ENCODE measurements around the gene ELAVL4.

Gene ELAVL4

DNA sequence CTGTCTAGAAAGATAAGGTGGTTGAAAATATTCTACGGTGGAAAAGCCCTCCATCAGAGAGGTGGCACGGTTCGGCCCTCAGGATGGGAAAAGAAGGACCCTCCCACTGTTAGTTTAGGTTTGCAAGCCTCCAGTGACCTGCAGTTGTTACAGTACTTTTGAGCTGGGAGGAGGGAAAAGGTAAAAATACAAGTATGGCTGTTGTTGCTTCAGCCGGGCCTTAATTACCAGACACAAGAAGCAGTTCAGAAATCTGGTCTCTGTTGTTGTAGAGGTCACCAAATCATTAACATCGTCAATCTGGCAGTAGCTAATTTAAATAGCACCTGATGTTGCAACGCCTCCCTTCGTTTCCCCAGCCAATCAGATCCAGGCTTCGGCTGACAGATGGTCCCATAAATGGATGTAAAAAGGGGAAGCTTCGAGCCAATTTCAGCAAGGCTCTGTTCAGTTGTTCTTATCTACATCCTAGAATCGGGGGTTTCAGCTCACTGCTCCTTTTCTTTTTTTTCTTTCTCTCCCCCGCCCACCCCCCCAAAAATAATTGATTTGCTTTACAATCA lies at the start of gene ELAVL4:
Gene ELAVL4 (plus strand): TSS at position 424 of the 563 bp plus-strand sequence. CDS start 270 bp downstream, outside the sequence.
- DNase-seq (ENCODE audit: low read depth in 3 of 3, low spot score in 1 of 3): no peak

DNA sequence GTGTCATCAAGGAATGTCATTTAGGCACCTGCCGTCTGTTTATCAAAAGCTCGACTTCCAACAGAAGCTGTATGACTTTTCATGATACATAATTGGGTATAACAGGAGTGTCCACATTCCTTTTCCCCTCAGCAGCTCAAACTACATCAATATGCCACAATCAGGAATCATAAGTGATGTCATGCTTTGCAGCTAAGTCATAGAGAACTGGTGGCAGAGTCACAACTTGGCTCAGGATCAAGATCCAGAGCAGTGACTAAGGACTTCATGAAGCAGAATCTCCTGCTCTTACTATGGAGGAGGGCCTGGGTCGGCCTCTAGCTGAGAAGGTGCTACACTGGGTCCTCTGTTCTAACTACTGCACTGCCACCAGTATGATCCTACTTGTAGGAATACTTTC lies 48.4 kb upstream of the ELAVL4 start:
- no peak for DNase-seq (ENCODE audit: low read depth in 3 of 3, low spot score in 1 of 3)

- no peak for DNase-seq (ENCODE audit: low read depth in 3 of 3, low spot score in 1 of 3)
Observed at GRCh38 chr1:50066806-50067205, 41.9 kb upstream of the ELAVL4 start.

DNA sequence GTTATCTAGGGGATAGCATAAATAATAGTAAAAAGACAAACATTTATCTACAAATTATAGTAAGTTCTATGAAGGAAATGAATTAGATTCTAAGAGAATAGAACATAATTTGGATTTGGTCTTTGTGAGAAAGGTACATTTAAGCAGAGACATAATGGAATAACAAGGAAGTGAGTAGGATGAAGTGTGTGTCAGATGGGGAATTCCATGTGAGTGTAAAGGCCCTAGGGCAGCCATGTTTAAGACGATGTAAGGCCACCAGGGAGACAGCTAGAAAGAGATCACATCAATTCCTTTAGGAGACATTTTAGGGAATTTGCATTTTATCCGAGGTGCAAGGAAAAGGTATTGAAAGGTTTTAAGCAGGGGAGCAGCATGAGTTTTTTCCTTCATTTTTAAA lies 33.8 kb upstream of the ELAVL4 start:
- no peak for DNase-seq (ENCODE audit: low read depth in 3 of 3, low spot score in 1 of 3)

DNA sequence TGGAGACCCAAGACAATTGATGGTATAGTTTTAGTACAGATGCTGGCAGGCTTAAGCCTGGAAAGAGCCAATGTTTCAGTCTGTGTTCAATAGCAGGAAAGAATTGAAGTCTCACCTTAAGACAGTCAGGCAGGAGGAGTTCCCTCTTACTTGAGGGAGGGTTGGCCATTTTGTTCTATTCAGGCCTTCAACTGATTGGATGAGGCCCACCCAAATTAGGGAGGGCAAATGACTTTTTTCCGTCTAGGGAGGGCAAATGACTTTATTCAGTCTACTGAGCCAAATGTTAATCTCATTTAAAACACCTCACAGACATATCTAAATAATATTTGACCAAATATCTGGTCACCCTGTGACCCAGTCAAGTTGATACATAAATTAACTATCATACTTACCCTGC lies 31.4 kb upstream of the ELAVL4 start:
- DNase-seq (ENCODE audit: low read depth in 3 of 3, low spot score in 1 of 3): no peak

GRCh38 chr1:50080904-50081586 lies 27.7 kb upstream of the ELAVL4 start:
- DNase-seq (ENCODE audit: low read depth in 3 of 3, low spot score in 1 of 3): no peak

DNA sequence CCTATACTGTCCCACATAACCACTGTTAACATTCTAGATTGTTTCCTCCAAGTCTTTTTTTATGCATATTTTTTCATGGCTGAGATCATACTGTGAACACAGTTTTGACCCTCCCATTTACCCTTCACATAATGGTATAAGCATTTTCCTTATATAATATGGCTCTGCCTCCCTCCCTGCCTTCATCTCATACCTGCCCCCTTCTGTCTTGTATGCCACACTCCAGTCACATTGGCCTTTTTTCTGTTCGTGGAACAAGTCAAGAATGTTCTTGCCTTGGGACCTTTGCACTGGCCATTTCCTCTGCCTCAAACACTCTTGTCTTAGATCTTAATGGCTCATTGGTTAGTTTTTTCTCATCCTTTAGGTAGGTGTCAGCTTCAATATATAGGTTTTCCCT lies 24.3 kb upstream of the ELAVL4 start:
- no peak for DNase-seq (ENCODE audit: low read depth in 3 of 3, low spot score in 1 of 3)

GRCh38 chr1:50091068-50091467 lies 17.7 kb upstream of the ELAVL4 start:
- DNase-seq (ENCODE audit: low read depth in 3 of 3, low spot score in 1 of 3): no peak

DNA sequence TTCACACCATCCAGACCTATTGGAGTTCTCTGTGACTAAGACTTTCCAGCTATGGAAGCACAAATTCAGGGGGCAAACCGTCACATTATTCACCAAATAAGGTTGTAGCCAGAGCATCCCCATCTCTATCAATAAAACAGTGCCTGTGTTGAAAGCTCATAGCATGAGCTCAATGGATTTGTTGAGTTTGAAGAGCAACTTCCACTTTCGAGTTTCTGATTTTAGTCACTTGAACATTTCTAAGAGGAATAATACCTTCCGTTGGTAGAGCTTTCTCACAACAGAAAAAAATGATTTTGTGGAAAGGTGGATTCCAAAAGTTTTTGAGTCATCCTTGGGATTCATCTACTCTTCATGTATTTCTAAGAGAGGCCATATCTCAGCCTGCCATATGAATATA lies 13.0 kb upstream of the ELAVL4 start:
- no peak for DNase-seq (ENCODE audit: low read depth in 3 of 3, low spot score in 1 of 3)

DNA sequence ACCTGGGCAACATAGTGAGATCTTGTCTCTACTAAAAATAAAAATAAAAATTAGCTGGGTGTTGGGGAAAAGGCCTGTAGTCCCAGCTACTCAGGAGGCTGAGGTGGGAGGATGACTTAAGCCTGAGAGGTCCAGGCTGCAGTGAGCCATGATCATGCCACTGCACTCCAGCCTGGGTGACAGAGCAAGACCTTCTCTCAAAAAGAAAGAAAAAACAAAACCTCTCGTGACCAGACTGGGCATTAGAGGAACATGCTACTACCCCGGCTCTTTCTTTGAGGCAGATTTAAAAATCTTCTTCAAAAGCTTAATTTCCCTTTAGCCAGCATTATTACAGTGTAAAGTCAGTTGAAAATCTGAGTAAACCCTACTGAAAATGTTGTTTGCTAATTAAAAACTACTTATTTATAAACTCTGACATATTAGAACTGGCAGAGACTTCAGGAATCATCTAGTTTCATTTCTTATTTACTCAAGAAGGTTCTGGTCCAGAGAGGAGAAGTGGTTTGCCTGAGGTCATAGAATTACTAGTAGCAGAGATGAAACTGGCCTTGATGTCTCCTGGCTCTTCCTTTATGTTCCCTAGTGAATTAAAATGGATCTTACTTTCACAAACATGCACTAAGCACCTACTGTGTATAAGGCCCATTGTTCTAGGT lies 11.6 kb upstream of the ELAVL4 start:
- no peak for DNase-seq (ENCODE audit: low read depth in 3 of 3, low spot score in 1 of 3)

GRCh38 chr1:50097791-50098190 lies 10.9 kb upstream of the ELAVL4 start:
- no peak for DNase-seq (ENCODE audit: low read depth in 3 of 3, low spot score in 1 of 3)

GRCh38 chr1:50098591-50099021 lies 10.1 kb upstream of the ELAVL4 start:
- no peak for DNase-seq (ENCODE audit: low read depth in 3 of 3, low spot score in 1 of 3)

- DNase-seq (ENCODE audit: low read depth in 3 of 3, low spot score in 1 of 3): no peak
Observed at GRCh38 chr1:50099654-50100053, 9.1 kb upstream of the ELAVL4 start.

- no peak for DNase-seq (ENCODE audit: low read depth in 3 of 3, low spot score in 1 of 3)
Observed at GRCh38 chr1:50103615-50104081, 5.1 kb upstream of the ELAVL4 start.

DNA sequence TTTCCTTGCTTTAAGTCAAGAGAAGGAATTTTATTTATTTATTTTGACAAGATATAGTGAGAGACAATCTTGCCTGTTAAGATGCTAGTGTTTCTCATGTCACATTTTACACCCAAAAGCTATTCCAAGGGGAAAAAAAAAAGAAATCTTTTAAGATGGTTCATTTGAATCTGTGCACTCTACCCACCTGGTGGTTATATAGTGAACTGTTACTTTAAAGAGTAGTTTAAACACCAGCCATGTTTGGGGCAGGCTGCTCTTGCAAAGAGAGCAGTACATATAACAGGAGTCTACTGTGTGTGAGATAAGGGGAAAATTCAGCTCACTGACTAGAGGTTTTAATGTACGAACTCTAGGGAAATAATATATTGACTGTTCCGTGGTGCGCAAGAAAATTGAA lies 3.3 kb upstream of the ELAVL4 start:
- no peak for DNase-seq (ENCODE audit: low read depth in 3 of 3, low spot score in 1 of 3)

GRCh38 chr1:50106095-50106761 lies 2.5 kb upstream of the ELAVL4 start:
- no peak for DNase-seq (ENCODE audit: low read depth in 3 of 3, low spot score in 1 of 3)

DNA sequence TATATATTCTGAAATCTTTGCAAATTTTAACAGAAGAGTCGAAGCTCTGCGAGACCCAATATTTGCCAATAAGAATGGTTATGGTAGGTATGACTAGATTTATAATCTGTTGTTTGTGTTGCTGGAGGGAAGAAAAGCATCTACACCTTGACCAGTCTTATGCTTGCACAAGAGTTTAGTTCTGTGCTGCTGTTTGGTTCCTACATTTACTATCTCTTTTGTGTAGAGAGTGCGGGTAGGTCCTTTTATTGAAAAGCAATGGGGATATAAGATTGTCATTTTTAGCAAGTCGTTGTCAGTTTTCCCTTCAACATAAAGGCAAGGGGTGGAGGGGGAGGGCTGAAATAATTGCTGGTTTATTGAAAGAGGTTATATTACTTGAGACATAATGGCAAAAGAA lies 396 bp downstream of the ELAVL4 start:
- DNase-seq (ENCODE audit: low read depth in 3 of 3, low spot score in 1 of 3): no peak

GRCh38 chr1:50109647-50110075 lies 941 bp downstream of the ELAVL4 start:
- no peak for DNase-seq (ENCODE audit: low read depth in 3 of 3, low spot score in 1 of 3)

DNA sequence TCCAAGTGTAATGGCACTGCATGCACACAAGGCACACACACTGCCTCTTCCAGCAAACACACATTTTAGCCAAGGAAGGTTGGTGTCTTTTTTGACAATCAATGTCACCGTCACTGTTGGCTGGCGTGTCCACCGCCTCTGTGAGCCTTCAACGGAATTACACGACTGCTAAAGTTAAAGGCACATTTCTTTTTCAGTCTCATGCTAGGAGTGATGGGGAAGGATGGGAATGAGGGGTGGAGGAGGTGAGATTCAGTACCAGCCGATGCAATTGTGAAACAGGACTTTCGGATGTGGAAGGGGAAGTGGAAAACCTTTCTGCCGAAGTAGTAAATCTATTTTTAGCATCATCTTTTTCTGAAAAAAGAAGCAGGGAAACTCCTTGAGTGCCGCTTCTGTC lies 1.4 kb downstream of the ELAVL4 start:
- DNase-seq (ENCODE audit: low read depth in 3 of 3, low spot score in 1 of 3): no peak

DNA sequence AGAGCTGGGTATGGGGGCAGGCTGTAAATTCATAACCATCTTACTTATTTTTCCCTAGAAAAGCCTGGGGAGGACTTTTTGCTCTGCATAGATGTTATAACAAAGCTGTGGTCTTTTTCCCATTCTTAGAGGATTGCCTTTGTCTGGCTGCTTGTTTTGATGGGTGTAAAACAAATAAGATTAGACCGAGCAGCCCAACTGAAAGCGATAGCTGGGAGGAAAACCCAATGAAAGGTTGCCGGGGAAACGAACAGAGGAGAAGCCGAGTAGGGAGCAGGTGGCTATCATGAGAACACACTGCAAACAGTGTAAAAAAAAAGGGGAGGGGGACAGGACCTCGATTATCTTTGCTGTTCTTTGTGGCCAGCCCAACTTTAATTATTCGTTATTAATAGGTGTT lies 1.9 kb downstream of the ELAVL4 start:
- no peak for DNase-seq (ENCODE audit: low read depth in 3 of 3, low spot score in 1 of 3)

GRCh38 chr1:50111503-50111902 lies 2.8 kb downstream of the ELAVL4 start:
- no peak for DNase-seq (ENCODE audit: low read depth in 3 of 3, low spot score in 1 of 3)

DNA sequence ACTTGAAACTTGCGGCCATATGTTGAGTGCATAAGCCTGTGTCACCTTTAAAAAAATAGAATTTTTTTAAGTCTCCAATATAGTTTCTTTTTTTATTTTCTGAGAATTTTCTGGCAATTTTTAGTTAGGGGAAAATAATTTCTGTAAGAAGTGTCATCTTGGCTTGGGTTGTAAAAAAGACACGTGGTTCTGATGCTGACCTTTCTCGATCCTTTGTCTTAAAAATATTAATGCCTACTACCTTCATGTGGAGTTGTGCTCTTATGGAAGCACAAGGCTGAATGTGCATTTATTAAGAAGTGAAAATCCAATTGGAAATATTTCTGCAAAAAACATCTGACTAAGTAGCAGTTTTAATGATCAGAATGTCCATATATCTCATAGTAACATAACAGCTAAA lies 3.5 kb downstream of the ELAVL4 start:
- DNase-seq (ENCODE audit: low read depth in 3 of 3, low spot score in 1 of 3): no peak

Data from stimulated activated CD4-positive, alpha-beta T cell treated with anti-CD3 and anti-CD28 coated beads, TNF-alpha, amount 100 ng/mL, for 1 hour (primary cell).